Neural cell (in vitro differentiated cells): ENCODE results near the gene PIP5K1B.

Source experiments
- CTCF ChIP-seq: fragments of 450-650 bp; IDR thresholded peaks from 2 replicates; pipeline ENCODE4 v1.5.1; 2014; ENCODE audit warnings: antibody characterized with exemption, mild to moderate bottlenecking, moderate library complexity; ENCODE audit not compliant: poor library complexity, severe bottlenecking
- EP300 ChIP-seq: fragments of 450-650 bp; conservative IDR thresholded peaks from 2 replicates; pipeline ENCODE4 v1.6.1; 2014; ENCODE audit warnings: antibody characterized with exemption, mild to moderate bottlenecking, moderate library complexity; ENCODE audit not compliant: poor library complexity, severe bottlenecking
- POLR2AphosphoS5 ChIP-seq: IDR thresholded peaks from 2 replicates; pipeline ENCODE4 v1.6.1; 2012
- REST ChIP-seq: IDR thresholded peaks from 2 replicates; pipeline ENCODE4 v1.6.1; 2012; ENCODE audit warnings: borderline replicate concordance
- TAF1 ChIP-seq: IDR thresholded peaks from 2 replicates; pipeline ENCODE4 v1.6.1; 2012; ENCODE audit warnings: low read depth

- no peak for TF ChIP-seq CTCF
- no peak for TF ChIP-seq REST
- TF ChIP-seq POLR2AphosphoS5: no peak
- no peak for TF ChIP-seq TAF1
- TF ChIP-seq EP300: no peak
These were observed 2.5 kb upstream of the PIP5K1B start for GRCh38 chr9:68702493-68702892.
